Suppressor macrophage treated with lipopolysaccharide for 4 hours (primary cell): ENCODE measurements around the gene ERAP2.
"Not testable (repeated sequence)": the region's sequence is repeated elsewhere in the genome, so short reads cannot be mapped to it uniquely, and the experiment has no call there.

Experiments
- DNase-seq: peaks from one replicate; pipeline ENCODE4 v3.0.0-alpha.2; 2020

The ERAP2 gene, protein sequence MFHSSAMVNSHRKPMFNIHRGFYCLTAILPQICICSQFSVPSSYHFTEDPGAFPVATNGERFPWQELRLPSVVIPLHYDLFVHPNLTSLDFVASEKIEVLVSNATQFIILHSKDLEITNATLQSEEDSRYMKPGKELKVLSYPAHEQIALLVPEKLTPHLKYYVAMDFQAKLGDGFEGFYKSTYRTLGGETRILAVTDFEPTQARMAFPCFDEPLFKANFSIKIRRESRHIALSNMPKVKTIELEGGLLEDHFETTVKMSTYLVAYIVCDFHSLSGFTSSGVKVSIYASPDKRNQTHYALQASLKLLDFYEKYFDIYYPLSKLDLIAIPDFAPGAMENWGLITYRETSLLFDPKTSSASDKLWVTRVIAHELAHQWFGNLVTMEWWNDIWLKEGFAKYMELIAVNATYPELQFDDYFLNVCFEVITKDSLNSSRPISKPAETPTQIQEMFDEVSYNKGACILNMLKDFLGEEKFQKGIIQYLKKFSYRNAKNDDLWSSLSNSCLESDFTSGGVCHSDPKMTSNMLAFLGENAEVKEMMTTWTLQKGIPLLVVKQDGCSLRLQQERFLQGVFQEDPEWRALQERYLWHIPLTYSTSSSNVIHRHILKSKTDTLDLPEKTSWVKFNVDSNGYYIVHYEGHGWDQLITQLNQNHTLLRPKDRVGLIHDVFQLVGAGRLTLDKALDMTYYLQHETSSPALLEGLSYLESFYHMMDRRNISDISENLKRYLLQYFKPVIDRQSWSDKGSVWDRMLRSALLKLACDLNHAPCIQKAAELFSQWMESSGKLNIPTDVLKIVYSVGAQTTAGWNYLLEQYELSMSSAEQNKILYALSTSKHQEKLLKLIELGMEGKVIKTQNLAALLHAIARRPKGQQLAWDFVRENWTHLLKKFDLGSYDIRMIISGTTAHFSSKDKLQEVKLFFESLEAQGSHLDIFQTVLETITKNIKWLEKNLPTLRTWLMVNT

DNA sequence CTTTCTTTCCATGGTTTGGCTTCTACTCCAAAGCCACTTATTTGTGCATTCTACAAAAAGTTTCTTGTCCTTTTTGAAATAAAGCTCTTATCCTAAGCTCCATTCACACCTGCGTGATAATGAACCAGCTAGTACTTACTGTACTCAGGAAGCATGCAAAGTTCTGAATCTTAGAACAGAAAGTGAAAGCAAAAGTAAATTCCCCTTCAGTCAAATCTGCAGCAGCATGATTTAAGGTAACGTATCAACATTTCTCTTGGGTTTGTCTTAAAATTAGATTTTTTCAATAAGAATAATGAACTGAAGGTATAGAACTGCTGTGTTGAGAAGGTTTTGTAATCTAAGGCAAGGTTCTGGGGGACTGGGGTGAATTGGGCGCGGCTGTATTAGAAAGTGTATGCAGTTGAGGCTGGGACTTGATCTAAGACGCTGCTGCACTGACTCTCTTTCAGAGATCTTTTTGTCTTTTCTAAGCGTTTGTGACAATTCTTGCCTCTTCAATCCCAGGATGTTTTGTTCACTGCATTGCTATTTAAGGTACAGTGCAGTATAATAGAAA is at the start of gene ERAP2:
ERAP2 (plus strand) TSS at position 209 of the 559 bp plus-strand sequence. CDS start 3,186 bp downstream, outside the sequence.
- DNase-seq = peak; percentile 67

DNA sequence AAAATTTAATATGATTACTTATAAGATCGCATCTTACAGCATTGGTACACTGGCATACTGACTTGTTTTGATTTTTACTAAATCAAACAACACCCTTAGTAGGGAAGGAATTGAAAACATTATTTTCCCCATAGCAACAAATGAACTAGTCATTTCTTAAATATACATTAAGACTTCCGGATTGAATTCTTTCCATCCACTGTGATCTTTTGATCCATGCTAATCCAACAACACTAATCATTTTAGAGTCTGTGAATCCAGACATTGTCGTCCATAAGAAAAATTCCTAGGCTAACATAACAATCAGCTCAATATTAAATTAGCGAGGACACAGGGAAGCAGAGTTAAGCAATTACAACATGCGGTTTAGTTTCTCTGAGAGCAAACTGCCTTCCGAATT is 47.0 kb upstream of the ERAP2 start:
- DNase-seq = no peak

DNA sequence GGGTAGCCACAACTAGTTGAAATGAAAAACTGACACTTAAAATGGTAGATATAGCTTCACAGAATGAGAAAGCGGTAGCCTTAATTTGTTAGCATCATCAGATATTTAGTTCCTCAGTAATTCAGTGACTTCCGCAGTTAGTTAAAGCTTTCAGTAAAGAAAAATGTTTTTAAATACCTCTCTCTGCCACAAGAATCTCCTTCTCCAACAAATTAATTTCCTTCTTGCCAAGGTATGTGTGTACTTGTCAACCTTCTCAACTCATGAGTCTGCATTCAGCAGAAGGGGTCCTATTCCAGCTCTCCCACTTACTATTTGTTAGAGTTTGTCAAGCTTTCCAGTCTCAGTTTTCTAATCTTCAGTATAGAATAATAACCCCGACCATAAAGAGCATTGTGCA is 42.3 kb upstream of the ERAP2 start:
- no peak for DNase-seq

DNA sequence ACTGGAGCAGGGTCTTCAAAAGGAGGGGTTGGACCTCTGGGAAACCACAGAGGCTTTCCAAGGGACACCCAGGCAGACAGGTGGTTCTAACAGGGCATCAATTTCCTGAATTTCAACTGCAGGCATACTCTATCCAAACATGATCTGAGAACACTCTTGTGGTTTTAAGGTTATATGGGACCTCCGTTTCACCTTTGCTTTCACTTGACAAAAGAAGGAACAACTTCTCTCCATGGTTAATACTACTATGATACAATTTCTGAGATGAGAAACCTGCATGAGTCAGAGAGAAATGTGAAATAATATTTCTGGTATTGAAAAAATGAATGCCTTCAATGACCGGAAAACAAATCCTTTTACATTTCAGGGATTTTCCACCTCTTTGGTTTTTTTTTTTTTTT is 40.5 kb upstream of the ERAP2 start:
- no peak for DNase-seq

DNA sequence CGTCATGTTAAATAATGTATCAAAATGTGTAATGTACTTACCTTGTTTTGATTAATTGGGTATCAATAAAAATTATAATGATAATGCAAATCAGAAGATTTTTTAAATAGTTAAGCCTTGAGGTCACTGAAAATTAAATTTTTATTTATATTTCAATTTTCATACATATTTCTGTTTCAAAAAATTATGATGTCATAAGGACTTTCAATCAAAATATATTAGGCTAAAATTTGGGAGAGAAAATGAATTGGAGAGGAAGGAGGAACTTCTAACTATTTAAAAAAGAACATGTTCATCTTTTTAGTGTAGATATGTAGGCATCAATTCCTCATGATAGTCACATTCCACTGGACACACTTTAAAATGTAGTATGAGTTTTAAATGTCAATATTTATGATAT is 39.5 kb upstream of the ERAP2 start:
- DNase-seq = no peak

DNA sequence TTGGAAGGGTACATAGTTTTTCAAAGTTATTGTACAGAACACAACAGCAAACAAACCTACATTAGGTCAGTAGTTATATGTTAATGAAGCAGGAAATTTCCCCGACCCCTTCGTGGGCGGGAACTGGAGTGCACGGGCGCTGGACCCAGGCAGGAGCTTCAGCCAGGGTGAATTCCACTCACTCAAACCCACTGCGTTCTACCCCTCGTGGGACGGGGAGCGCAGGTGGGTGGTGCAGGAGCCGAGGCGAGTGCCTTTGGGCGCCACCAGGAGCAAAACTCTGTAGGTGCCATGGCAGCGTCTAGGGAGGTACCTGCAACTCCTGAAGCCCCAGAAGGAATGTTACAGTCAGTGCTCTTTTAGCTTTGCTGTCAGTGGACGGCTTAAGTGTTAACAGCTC is 39.0 kb upstream of the ERAP2 start:
- no peak for DNase-seq

DNA sequence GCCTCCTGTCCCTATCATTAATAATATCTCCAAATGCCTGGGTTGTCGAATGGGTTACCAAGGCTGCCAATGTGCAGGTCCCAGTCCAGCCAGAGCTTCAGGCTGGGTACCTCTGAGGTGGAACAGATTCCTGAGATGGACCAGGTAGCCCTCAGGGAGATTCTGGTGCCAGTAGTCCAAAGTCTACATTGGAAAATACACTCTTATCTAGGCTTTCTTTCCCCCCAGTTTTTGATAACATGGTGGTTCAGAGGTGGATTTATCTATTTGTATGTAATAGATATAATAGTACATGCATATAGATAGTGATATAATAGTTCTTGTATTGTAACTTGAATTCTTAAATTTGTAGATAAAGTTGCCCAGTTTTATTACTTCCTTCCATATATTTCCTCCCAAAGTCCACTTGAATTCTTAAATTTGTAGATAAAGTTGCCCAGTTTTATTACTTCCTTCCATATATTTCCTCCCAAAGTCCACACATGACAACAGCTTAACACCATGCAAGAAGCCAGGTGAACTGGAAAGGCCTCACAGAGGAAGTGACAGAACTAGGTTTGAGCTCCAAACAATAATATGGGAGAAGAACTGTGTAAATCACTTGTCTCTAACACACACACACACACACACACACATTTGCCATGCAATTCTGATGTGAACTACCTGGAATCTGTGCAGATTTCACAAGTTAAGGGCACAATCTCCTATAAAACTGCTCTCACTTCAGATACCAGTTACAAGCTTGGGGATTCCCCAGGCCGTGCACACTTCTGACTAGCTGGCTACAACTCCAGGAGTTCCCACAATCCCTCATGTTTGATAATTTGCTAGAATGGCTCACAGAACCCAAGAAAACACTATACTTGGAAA is 37.9 kb upstream of the ERAP2 start:
- DNase-seq = no peak

DNA sequence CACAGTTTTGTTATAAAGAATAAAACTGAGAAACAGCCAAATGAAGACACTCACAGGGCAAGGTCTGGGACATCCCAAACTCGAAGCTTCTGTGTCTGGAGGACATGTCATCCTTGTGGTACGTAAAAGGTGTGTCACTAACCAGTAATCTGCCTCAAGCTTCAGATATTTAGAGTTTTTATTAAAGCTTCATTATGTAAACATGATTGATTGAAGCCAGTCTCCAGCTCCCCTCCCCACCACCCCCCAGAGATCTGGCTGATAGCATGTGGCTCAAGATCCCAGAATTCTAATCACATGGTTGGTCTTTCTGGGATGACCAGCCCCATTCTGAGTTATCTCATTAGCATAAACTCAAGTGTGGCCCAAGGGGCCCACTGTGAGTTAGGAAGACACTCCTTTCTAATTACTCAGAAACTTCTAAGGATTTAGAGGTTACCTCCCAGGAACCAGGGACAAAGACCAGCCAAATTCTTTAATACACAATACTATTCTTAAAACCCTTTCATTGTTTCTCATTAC is 37.2 kb upstream of the ERAP2 start:
- DNase-seq = no peak

DNA sequence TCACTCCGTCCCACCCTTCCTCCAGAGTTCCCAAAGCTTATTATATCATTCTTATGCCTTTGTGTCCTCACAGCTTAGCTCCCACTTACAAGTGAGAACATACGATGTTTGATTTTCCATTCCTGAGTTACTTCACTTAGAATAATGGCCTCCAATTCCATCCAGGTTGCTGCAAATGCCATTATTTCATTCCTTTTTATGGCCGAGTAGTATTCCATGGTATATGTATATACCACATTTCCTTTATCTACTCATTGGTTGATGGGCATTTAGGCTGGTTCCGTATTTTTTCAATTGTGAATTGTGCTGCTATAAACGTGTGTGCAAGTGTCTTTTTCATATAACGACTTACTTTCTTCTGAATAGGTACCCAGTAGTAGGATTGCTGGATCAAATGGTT is 34.4 kb upstream of the ERAP2 start:
- not testable (repeated sequence) for DNase-seq

DNA sequence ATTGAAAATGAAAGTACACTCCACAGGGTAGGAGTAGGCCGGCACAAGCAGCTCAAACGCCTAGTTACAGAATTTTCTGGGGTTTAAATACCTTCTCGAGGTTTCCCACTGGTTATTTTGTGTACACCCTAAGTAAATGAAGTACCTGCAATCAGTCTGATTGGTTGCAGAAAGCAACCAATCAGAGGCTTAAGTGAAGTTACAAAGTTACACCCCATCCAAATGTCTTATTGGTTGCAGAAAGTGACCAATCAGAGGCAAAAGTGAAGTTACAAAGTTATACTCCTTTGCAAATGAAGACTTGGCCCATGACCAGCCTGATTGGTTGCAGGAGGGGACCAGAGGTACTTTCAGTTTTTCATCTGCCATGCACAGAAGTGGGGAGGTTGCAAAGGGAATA is 33.2 kb upstream of the ERAP2 start:
- no peak for DNase-seq

DNA sequence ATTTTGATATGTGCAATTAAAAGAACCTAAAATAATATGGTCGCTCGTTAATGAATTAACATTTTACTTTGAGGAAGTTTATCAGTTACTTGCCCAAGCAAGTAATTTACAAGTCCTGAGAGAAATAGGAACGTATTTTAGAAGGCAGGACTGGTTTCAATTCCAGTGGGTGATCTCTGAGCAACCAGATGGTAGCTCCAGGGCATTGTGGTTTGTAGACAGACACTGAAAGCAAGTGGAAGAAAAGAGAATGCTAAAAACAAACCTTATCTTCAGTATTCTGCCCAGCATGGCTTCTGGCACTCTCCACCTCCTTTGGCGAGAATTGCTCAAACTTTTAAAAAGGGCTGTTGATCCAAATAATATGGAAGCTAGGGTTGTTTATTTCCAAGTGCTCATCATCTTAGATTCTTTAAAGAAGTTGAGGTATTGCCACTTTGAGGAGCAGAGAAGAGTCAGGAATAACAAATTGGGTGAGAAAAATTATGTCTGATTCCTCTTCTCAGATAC is 31.8 kb upstream of the ERAP2 start:
- DNase-seq = peak; percentile 15

DNA sequence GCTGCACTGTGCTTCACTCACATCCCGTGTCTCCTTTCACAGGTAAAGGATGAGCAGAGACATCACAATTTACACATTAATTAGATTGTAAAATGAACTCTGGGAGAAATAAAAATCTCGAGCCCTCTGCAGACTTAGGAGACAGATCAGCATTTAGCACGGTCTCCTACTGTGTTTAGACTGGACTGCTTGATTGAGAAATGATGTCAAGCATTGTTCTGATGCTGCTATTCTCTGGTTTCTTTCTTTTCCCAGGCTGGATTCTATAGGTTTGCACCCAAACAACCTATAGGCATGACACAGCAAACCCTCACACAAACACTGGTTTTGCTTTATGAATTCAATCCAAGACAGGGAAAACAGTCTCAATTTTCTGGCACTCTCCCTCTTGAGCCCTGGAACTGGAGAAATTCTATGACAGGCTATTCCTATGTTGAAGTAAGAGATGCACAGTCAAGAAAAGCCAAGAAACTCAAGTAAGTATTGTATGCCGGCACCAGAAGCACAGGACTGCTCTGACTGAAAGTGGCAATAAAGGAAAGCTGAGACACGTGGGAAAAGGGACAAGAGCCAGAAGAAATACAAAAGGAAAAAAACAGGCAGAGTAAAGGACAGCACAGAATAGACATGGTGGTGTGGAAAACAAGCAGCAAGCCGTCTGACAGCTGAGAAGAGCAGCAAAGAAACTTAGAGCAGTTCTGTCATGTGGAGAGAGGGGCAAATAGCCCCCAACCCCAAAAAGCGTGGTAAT is 24.8 kb upstream of the ERAP2 start:
- DNase-seq = no peak

DNA sequence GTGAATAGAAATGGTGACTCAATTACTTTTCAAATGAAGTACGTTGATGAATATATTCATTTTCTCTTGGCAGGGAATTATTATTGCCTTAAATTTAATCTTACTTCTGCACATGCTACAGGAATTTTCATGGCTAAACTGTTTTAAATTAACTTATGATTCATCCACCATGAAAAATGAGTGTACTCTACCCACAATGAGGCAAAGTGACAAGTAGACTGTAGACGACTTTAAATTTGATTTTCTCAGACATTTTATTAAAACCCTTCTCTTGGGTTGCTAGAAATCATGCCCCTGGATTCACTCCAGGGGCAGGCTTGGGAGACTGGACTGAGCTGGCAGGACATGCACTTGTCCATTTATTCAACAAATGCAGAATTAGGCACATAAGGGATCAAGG is 23.5 kb upstream of the ERAP2 start:
- no peak for DNase-seq

DNA sequence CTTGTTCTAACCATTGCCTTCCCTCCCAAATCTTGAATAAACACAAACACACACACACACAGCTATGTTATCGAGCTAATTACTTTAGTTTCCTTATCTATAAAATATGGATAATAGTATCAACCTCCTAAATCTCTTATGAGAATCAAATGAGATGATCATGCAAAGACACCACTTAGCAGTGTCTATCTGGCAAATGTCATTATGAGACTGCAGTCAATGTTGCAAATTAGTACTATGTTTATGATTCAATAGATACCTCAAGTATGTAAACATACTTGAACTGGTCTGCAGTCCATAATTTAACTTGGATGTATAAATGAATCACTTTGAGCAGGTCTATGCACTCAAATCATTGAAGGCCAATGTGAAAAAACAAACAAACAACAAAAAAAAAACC is 22.2 kb upstream of the ERAP2 start:
- DNase-seq = no peak

DNA sequence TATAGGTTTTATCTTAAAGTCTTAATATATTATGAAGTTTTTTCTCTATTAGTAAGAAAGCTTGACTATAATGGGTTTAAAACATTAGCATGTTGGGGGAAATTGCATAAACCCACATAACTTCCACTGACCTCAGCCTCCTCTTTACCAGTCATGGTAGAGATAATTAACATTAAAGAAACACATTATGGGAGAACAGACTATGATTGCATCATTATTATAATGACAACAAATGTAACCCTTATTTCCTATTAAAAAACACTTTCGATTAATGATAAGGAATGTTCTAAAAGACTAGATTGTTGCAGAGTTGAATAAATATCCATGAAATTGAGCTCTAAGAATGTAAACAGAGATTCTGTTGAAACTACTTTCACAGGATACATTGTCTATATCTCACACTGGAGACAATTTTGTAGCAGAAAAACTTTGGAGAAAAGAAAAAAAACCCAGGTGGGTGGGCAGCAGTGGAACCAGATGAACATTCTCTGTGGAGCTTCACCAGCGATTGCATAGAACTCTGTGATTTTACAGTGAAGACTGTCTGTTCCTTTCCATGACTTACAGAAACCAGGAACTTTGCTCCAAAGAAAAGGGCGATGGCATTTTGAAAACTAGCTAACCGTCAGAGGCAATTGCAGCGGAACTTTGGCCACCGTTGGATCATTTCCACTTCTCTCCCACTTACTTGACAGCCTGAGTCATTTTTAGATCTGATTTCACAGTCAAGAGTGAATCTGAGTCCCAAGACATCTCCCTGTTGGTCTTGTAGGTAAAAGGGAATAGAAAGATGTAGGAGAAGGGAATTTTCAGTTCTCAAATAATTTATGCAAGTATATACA is 21.0 kb upstream of the ERAP2 start:
- DNase-seq = peak; percentile 88

DNA sequence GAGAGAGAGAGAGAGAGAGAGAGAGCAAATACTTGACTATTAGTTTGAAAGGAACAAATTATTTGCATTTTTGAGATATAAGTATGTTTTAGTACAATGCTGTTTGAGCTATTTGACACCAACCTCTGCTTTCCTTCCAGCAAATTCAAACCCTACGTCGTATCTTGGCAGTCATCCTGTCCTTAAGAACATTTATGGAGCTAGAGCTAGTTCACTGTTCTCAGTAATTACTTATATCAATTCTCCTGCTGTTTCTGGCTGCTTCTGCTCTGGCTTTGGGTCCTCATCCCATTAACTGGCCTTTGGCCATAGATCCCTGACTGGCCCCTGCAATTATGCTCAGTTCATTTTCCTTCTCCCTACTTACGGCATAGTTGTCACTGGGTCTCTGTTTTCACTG is 19.9 kb upstream of the ERAP2 start:
- DNase-seq = no peak

DNA sequence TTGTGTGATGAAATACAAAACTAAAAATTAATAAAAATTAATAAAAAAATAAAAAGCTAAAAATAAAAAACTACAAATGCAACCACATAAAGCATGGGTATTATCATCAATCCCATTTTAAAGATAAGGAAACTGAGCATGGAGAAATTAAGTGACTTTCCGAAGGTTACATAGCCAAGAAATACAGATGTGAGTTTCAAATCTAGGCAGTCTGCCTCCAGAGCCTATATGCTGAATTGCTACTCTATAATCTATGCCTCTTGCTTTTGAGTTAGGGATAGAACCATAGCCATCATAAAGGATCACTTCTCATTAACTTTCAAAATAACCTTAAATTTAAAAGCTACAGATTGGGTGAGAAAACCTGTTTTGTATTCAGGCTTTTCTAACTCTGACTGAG is 18.8 kb upstream of the ERAP2 start:
- no peak for DNase-seq

DNA sequence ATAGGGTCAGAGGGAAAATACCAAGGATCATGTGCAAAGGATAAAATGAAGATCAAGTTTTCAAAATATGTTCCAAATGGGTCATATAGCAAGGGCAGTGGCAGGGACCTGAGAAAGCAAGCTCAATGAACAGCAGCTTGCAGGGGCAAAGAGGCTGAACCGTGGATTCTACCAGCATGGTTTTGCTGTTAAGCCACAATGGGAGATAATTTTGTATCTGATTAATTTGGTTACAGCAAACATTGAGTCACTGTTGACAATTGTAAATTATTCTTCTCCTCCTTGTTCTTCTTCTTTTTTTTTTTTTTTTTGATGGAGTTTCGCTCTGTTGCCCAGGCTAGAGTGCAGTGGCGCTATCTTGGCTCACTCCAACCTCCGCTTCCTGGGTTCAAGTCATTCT is 18.4 kb upstream of the ERAP2 start:
- no peak for DNase-seq

DNA sequence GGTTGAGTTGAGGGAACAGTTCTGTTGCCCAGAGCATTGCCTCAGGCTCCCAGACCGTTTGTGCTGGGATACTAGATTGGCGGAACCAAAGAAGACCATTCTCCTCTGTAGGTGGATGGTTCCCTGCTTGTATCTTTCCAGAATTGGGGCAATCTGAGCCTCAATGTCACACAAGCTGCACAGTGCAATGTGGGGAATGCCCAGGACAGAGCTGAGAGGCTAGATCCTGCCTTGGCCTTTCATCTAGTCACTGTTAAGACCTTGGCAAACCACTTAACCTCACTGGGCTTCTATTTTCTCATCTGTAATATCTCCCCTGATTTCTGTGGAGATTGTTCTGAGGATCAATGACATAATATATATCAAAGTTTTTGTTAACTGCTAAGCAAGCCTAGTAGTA is 16.9 kb upstream of the ERAP2 start:
- no peak for DNase-seq

DNA sequence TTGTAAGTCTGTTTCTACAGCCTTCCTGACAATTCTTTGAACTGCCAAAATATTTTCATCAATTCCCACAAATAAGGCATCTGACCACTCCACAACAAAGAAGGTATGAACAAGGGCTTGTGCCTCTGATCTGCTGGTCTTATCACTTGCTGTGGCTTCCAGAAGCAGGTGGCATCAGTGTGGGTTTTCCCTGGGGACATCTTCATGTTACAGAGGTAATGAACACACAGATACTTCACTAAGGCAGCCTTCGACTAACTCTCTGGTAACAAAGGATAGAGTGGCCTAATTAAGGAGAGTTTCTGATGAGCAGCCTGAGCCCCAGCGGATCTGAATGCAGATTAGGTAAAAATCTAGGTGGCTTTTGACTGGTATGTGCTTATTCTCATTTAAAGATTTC is 15.2 kb upstream of the ERAP2 start:
- no peak for DNase-seq
